PC-9 (cell line): Measurements from ENCODE around the gene CCDC80. TPM values are rescaled to one million over a fixed set of nuclear protein-coding genes. Genes with fewer than 3 reads are reported as not detected.

Experiments
- BruUV-seq: library from RNA; stranded (reverse); fragments of 400-500 nt; replicated peaks from 2 replicates; lab custom pipeline; 2021; lab: Mats Ljungman, UMichigan
- CTCF ChIA-PET: fragments of 300-600 bp; sonication (Branson Sonifier 250); formaldehyde crosslinking; loops from one replicate; lab custom pipeline; 2022; ENCODE audit warnings: antibody characterized with exemption; lab: Charles Lee
- POLR2A ChIA-PET: fragments of 300-600 bp; sonication (Branson Sonifier 250); formaldehyde crosslinking; loops from one replicate; lab custom pipeline; 2022; ENCODE audit warnings: antibody characterized with exemption; ENCODE audit not compliant: unreplicated experiment; lab: Charles Lee
- DNase-seq, 2 experiments: peaks; one replicate each; pipeline versions ENCODE4 v3.0.0 to v3.0.0-alpha.2; 2015 to 2022; ENCODE audit warnings: mixed read lengths in 1 of 2
- H2AFZ ChIP-seq: fragments of 200-600 bp; sonication (generic); 2 replicates; pipeline ENCODE4 v1.8.1; 2017; ENCODE audit warnings: antibody characterized with exemption
- H3F3A ChIP-seq: fragments of 200-600 bp; sonication (generic); 2 replicates; pipeline ENCODE4 v1.8.1; 2017; ENCODE audit warnings: antibody characterized with exemption, mild to moderate bottlenecking, low read depth; ENCODE audit not compliant: insufficient read depth
- H3K27ac ChIP-seq: fragments of 200-600 bp; sonication (generic); 2 replicates; pipeline ENCODE4 v1.6.1; 2016; ENCODE audit warnings: mixed run types
- H3K27me3 ChIP-seq: fragments of 200-600 bp; sonication (generic); 2 replicates; pipeline ENCODE4 v1.6.1; 2016; ENCODE audit warnings: low read depth, mixed run types; ENCODE audit not compliant: insufficient read depth
- H3K36me3 ChIP-seq: fragments of 200-600 bp; sonication (generic); 2 replicates; pipeline ENCODE4 v1.6.1; 2016; ENCODE audit warnings: low read depth, mixed run types
- H3K4me1 ChIP-seq: fragments of 200-600 bp; sonication (generic); replicated peaks from 2 replicates; pipeline ENCODE4 v1.6.1; 2016; ENCODE audit warnings: mixed run types; ENCODE audit not compliant: insufficient read depth
- H3K4me2 ChIP-seq: fragments of 200-600 bp; sonication (generic); 2 replicates; pipeline ENCODE4 v1.6.1; 2017; ENCODE audit warnings: mixed run types
- H3K4me3 ChIP-seq: fragments of 200-600 bp; sonication (generic); 2 replicates; pipeline ENCODE4 v1.6.1; 2016; ENCODE audit warnings: mixed run types
- H3K79me2 ChIP-seq: fragments of 200-600 bp; sonication (generic); 2 replicates; pipeline ENCODE4 v1.6.1; 2017; ENCODE audit warnings: low read depth, mixed run types
- H3K9me2 ChIP-seq: fragments of 200-600 bp; sonication (generic); 2 replicates; pipeline ENCODE4 v1.8.1; 2017; ENCODE audit warnings: mild to moderate bottlenecking; ENCODE audit not compliant: insufficient read depth
- H3K9me3 ChIP-seq: fragments of 200-600 bp; sonication (generic); 2 replicates; pipeline ENCODE4 v1.8.1; 2016; ENCODE audit warnings: low read depth; ENCODE audit not compliant: insufficient read depth
- H4K20me1 ChIP-seq: fragments of 200-600 bp; sonication (generic); 2 replicates; pipeline ENCODE4 v1.8.1; 2017; ENCODE audit not compliant: insufficient read depth
- EZH2 ChIP-seq: fragments of 200-600 bp; sonication (generic); IDR thresholded peaks from 2 replicates; pipeline ENCODE4 v1.8.0; 2017; ENCODE audit warnings: antibody characterized with exemption, low read depth
- intact Hi-C: fragments of 100-400 bp; cut with micrococcal nuclease; formaldehyde crosslinking; loops from one replicate; pipeline ENCODE4 v1.10.0; 2022; ENCODE audit not compliant: unreplicated experiment
- total RNA-seq: library from RNA; stranded (reverse); gene quantifications from 2 replicates; pipeline ENCODE4 v1.2.3, GENCODE V29; 2021
- TF ChIP-seq, protein P1 (sequence below): fragments of 200-600 bp; sonication (generic); conservative IDR thresholded peaks from 2 replicates; pipeline ENCODE4 v1.6.1; 2017; ENCODE audit warnings: mixed run types, antibody characterized with exemption, mild to moderate bottlenecking, moderate library complexity

Gene CCDC80
- total RNA-seq, 1 experiment from 2014 or later = 162 TPM

DNA sequence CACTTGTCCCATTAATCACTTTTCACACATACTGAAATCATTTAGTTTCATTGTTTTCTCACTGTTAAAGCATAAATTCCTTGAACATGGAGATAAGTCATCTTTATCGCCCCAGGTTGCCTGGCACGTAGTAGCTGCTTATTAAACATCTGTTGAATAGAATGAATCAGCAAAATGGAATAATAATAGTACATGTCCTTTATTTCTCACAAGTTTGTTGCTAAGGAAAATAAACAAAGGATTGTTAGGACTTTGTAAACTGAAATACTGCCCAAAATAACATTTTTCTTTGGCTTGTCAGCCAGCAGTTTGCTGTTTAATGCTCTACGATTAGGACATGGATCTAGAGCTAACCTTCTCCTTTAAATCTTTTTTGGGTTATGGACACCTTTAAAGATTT is 61.2 kb downstream of the CCDC80 start:
- TF ChIP-seq, protein P1, sequence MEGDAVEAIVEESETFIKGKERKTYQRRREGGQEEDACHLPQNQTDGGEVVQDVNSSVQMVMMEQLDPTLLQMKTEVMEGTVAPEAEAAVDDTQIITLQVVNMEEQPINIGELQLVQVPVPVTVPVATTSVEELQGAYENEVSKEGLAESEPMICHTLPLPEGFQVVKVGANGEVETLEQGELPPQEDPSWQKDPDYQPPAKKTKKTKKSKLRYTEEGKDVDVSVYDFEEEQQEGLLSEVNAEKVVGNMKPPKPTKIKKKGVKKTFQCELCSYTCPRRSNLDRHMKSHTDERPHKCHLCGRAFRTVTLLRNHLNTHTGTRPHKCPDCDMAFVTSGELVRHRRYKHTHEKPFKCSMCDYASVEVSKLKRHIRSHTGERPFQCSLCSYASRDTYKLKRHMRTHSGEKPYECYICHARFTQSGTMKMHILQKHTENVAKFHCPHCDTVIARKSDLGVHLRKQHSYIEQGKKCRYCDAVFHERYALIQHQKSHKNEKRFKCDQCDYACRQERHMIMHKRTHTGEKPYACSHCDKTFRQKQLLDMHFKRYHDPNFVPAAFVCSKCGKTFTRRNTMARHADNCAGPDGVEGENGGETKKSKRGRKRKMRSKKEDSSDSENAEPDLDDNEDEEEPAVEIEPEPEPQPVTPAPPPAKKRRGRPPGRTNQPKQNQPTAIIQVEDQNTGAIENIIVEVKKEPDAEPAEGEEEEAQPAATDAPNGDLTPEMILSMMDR = no peak
- TF ChIP-seq EZH2 = no peak
- DNase-seq = no peak
- H3K27ac ChIP-seq = no peak overlapping the region
- no peak overlapping the region for H2AFZ ChIP-seq
- no TSS peak for BruUV-seq
- H4K20me1 ChIP-seq = no peaks in the 10 kb centered on the region
- no peaks in the 10 kb centered on the region for H3K4me1 ChIP-seq
- no peak overlapping the region for H3K4me2 ChIP-seq
- no peaks in the 10 kb centered on the region for H3K27me3 ChIP-seq
- H3K9me2 ChIP-seq = no peaks in the 10 kb centered on the region
- H3K36me3 ChIP-seq = peaks cover 7% of the 10 kb centered on the region
- H3K9me3 ChIP-seq = no peaks in the 10 kb centered on the region
- H3K4me3 ChIP-seq = no peak overlapping the region
- no peaks in the 10 kb centered on the region for H3K79me2 ChIP-seq
- intact Hi-C loops = loop anchor here (5.0 kb wide), 1 partner anchor 413 kb away; the partner anchor contains the start of gene GTPBP8
- POLR2A ChIA-PET = interaction anchor here (0.7 kb wide), 1 partner anchor 67 kb away, joined by 6 read pairs; no protein-coding TSS in a partner anchor
- no peaks in the 10 kb centered on the region for H3F3A ChIP-seq
- CTCF ChIA-PET = no interaction called here

DNA sequence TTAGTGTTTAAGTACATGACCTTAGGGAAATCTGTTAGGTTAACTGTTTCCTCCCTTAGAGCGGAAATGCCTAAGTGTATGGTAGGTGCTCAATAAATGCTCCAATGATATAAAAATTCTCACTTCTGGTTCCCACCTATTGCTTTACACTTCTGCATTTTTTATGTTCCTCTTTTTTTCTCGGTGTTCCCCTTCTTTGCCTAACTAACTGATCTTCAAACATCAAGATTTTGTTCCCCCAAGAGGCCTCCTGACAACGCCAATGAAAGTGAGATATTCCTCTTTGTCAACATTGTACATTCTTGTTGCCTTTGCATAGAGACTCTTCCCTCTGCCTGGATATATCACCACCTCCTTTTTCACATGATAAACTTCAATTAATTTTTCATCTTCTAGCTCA is 61.7 kb downstream of the CCDC80 start:
- no peaks in the 10 kb centered on the region for H3K79me2 ChIP-seq
- H3K9me3 ChIP-seq = no peaks in the 10 kb centered on the region
- H3K4me1 ChIP-seq = no peaks in the 10 kb centered on the region
- DNase-seq = no peak
- no peak overlapping the region for H2AFZ ChIP-seq
- CTCF ChIA-PET = no interaction called here
- no peak for TF ChIP-seq EZH2
- TF ChIP-seq, protein P1 = no peak
- H3K27ac ChIP-seq = no peak overlapping the region
- POLR2A ChIA-PET = interaction anchor here (0.7 kb wide), 1 partner anchor 68 kb away, joined by 6 read pairs; no protein-coding TSS in a partner anchor
- no peaks in the 10 kb centered on the region for H4K20me1 ChIP-seq
- no peaks in the 10 kb centered on the region for H3K9me2 ChIP-seq
- no peaks in the 10 kb centered on the region for H3F3A ChIP-seq
- H3K27me3 ChIP-seq = no peaks in the 10 kb centered on the region
- intact Hi-C loops = no loop called here
- H3K4me3 ChIP-seq = no peak overlapping the region
- H3K4me2 ChIP-seq = no peak overlapping the region
- no TSS peak for BruUV-seq
- peaks cover 7% of the 10 kb centered on the region for H3K36me3 ChIP-seq

DNA sequence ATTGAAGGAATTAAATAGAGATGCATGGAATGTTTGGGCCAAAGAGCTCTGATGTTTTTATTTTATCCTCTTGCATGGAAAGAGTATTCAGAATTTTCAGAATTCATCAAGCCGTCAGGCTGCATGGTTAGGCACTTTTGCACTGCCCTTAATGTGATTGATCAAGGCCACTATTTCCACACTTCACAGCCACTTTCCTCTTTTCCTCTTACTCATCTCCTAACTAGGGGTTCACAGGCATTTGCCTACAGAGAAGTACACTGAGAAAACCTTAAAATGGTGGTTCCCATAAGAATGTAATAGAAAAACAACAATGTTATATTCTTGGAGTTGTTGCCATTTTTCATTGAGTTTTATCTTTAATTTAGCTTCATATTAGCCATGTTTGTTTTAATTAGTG is 68.2 kb downstream of the CCDC80 start:
- Histone ChIP-seq H3K9me3 (no peaks in the 10 kb centered on the region), H3K36me3 (no peaks in the 10 kb centered on the region), H3K27me3 (no peaks in the 10 kb centered on the region), H3K4me1 (no peaks in the 10 kb centered on the region), H4K20me1 (no peaks in the 10 kb centered on the region), H3K4me3 (no peak overlapping the region), H3F3A (no peaks in the 10 kb centered on the region; the same call in 1 of the 2 replicates), H3K4me2 (no peak overlapping the region), H3K79me2 (no peaks in the 10 kb centered on the region), H3K9me2 (no peaks in the 10 kb centered on the region), H3K27ac (no peak overlapping the region), H2AFZ (no peak overlapping the region)
- no TSS peak for BruUV-seq
- POLR2A ChIA-PET = no interaction called here
- TF ChIP-seq, protein P1 = no peak
- no peak for TF ChIP-seq EZH2
- CTCF ChIA-PET = no interaction called here
- no peak for DNase-seq
- intact Hi-C loops = no loop called here
